H1 (cell line): ENCODE data around the gene ZNF304. TPM values are rescaled to one million over a fixed set of nuclear protein-coding genes. Genes with fewer than 3 reads are reported as not detected.
"Not testable (repeated sequence)": the region's sequence is repeated elsewhere in the genome, so short reads cannot be mapped to it uniquely, and the experiment has no call there.

ENCODE experiments used
- CTCF ChIA-PET: fragments of 300-600 bp; sonication (Branson Sonifier 250); formaldehyde crosslinking; loops from one replicate; lab custom pipeline; 2021; ENCODE audit not compliant: partially characterized antibody; lab: Charles Lee
- POLR2A ChIA-PET: fragments of 300-600 bp; sonication (Branson Sonifier 250); formaldehyde crosslinking; loops from one replicate; lab custom pipeline; 2021; ENCODE audit warnings: inconsistent platforms; ENCODE audit not compliant: partially characterized antibody; lab: Charles Lee
- DNase-seq, 2 experiments: peaks; one replicate each; pipeline versions ENCODE4 v3.0.0 to v3.0.0-alpha.2; 2010 to 2022; ENCODE audit warnings: low spot score in 2 of 2, low read depth in 1 of 2, mixed read lengths in 1 of 2
- FAIRE-seq: peaks from 2 replicates; lab custom pipeline; 2011; peaks lifted over from hg19 to GRCh38; lab: Jason Lieb, UNC
- H2AFZ ChIP-seq: 2 replicates; pipeline ENCODE4 v1.8.1; 2012; ENCODE audit warnings: low read length, inconsistent platforms
- H2AK5ac ChIP-seq: 2 replicates; pipeline ENCODE4 v1.6.1; 2013; ENCODE audit warnings: low read depth, low read length
- H2BK120ac ChIP-seq: replicated peaks from 2 replicates; pipeline ENCODE3; 2013; ENCODE audit warnings: low read depth, low read length, inconsistent platforms
- H2BK12ac ChIP-seq: 2 replicates; pipeline ENCODE4 v1.6.1; 2013; ENCODE audit warnings: low read depth, low read length
- H2BK15ac ChIP-seq: 2 replicates; pipeline ENCODE4 v1.6.1; 2013; ENCODE audit warnings: low read length
- H2BK20ac ChIP-seq: 2 replicates; pipeline ENCODE4 v1.6.1; 2013; ENCODE audit warnings: low read length
- H2BK5ac ChIP-seq: 2 replicates; pipeline ENCODE4 v1.6.1; 2013; ENCODE audit warnings: low read depth, low read length
- H3K14ac ChIP-seq: 2 replicates; pipeline ENCODE4 v1.6.1; 2013; ENCODE audit warnings: inconsistent platforms; ENCODE audit not compliant: insufficient read length
- H3K18ac ChIP-seq: 2 replicates; pipeline ENCODE4 v1.6.1; 2013; ENCODE audit warnings: low read length; ENCODE audit errors: extremely low read depth
- H3K23ac ChIP-seq: 2 replicates; pipeline ENCODE4 v1.6.1; 2013; ENCODE audit warnings: inconsistent platforms; ENCODE audit not compliant: insufficient read length
- H3K23me2 ChIP-seq: 2 replicates; pipeline ENCODE4 v1.6.1; 2013; ENCODE audit warnings: low read depth, low read length
- H3K27ac ChIP-seq: 2 replicates; pipeline ENCODE4 v1.6.1; 2011; ENCODE audit warnings: low read depth, low read length, inconsistent platforms
- H3K27me3 ChIP-seq, 4 experiments: replicated peaks in 1 of 4; 1 replicate in 1 of 4; 2 replicates in 3 of 4; pipeline versions ENCODE4 v1.6.1 to v1.8.1; 2011 to 2013; ENCODE audit warnings: low read length in 3 of 4, mild to moderate bottlenecking in 3 of 4, inconsistent platforms in 2 of 4, mixed read lengths in 2 of 4, moderate library complexity in 1 of 4; ENCODE audit not compliant: control insufficient read depth in 3 of 4, insufficient read depth in 3 of 4; ENCODE audit errors: extremely low read depth in 1 of 4
- H3K36me3 ChIP-seq, 4 experiments: 2 replicates each; pipeline versions ENCODE4 v1.6.1 to v1.8.1; 2011 to 2013; ENCODE audit warnings: mild to moderate bottlenecking in 4 of 4, low read length in 3 of 4, moderate library complexity in 2 of 4, control low read depth in 1 of 4, inconsistent platforms in 1 of 4; ENCODE audit not compliant: insufficient read depth in 4 of 4, control insufficient read depth in 2 of 4
- H3K4ac ChIP-seq: replicated peaks from 2 replicates; pipeline ENCODE3; 2013; ENCODE audit warnings: low read length, low read depth, mixed read lengths, inconsistent platforms; ENCODE audit not compliant: insufficient read length
- H3K4me1 ChIP-seq, 4 experiments: replicated peaks in 1 of 4; 1 replicate in 1 of 4; 2 replicates in 3 of 4; pipeline versions ENCODE4 v1.6.1 to v1.8.1; 2011 to 2013; ENCODE audit warnings: low read length in 3 of 4, inconsistent platforms in 2 of 4, mixed read lengths in 1 of 4; ENCODE audit not compliant: insufficient read depth in 4 of 4, control insufficient read depth in 3 of 4
- H3K4me2 ChIP-seq, 2 experiments: 2 replicates each; pipeline versions ENCODE4 v1.6.1 to v1.8.1; 2011 to 2013; ENCODE audit warnings: low read depth in 2 of 2, low read length in 2 of 2, control low read depth in 1 of 2, inconsistent platforms in 1 of 2, mild to moderate bottlenecking in 1 of 2; ENCODE audit not compliant: insufficient read depth in 1 of 2
- H3K4me3 ChIP-seq, 4 experiments: fragments of 200-600, 300-600 bp in 1 of 4; sonication (generic), shearing (Covaris generic), sonication (Bioruptor Twin) in 1 of 4; 2 replicates each; pipeline versions ENCODE4 v1.5.1 to v1.8.1; 2011 to 2016; ENCODE audit warnings: low read length in 4 of 4, low read depth in 3 of 4, control low read depth in 2 of 4, inconsistent platforms in 2 of 4, mild to moderate bottlenecking in 2 of 4, mixed read lengths in 1 of 4, moderate library complexity in 1 of 4; ENCODE audit not compliant: insufficient read depth in 2 of 4; ENCODE audit errors: extremely low read depth in 1 of 4
- H3K56ac ChIP-seq: replicated peaks from 2 replicates; pipeline ENCODE3; 2013; ENCODE audit warnings: low read depth, mild to moderate bottlenecking, mixed read lengths, low read length, inconsistent platforms; ENCODE audit not compliant: insufficient read length
- H3K79me1 ChIP-seq: 2 replicates; pipeline ENCODE4 v1.6.1; 2013; ENCODE audit warnings: low read depth, low read length, control low read depth
- H3K79me2 ChIP-seq, 2 experiments: 2 replicates each; pipeline versions ENCODE4 v1.6.1 to v1.8.1; 2012 to 2013; ENCODE audit warnings: low read length in 2 of 2, mild to moderate bottlenecking in 2 of 2, inconsistent platforms in 1 of 2; ENCODE audit not compliant: insufficient read depth in 2 of 2, control insufficient read depth in 1 of 2
- H3K9ac ChIP-seq, 4 experiments: replicated peaks in 1 of 4; 1 replicate in 1 of 4; 2 replicates in 3 of 4; pipeline versions ENCODE4 v1.6.1 to v1.8.1; 2011 to 2013; ENCODE audit warnings: low read depth in 3 of 4, low read length in 3 of 4, control low read depth in 2 of 4, mild to moderate bottlenecking in 2 of 4, moderate library complexity in 2 of 4, inconsistent platforms in 1 of 4; ENCODE audit errors: extremely low read depth in 1 of 4
- H3K9me3 ChIP-seq, 2 experiments: 2 replicates each; pipeline versions ENCODE4 v1.6.1 to v1.8.1; 2012 to 2013; ENCODE audit warnings: mild to moderate bottlenecking in 2 of 2, moderate library complexity in 2 of 2, control low read depth in 1 of 2, inconsistent platforms in 1 of 2, low read depth in 1 of 2, low read length in 1 of 2, mixed read lengths in 1 of 2; ENCODE audit not compliant: insufficient read depth in 2 of 2
- H4K20me1 ChIP-seq, 2 experiments: replicated peaks in 1 of 2; 2 replicates each; pipeline versions ENCODE3 to v1.8.1; 2011 to 2013; ENCODE audit warnings: inconsistent platforms in 2 of 2, low read length in 2 of 2, mild to moderate bottlenecking in 1 of 2; ENCODE audit not compliant: insufficient read depth in 2 of 2, control insufficient read depth in 1 of 2
- H4K5ac ChIP-seq: 2 replicates; pipeline ENCODE4 v1.6.1; 2013; ENCODE audit warnings: low read length, low read depth, mixed read lengths, inconsistent platforms; ENCODE audit not compliant: insufficient read length
- H4K8ac ChIP-seq: 2 replicates; pipeline ENCODE4 v1.8.0; 2013; ENCODE audit warnings: mild to moderate bottlenecking, moderate library complexity, low read length, inconsistent platforms; ENCODE audit not compliant: insufficient read depth; ENCODE audit errors: extremely low read depth
- H4K91ac ChIP-seq: replicated peaks from 2 replicates; pipeline ENCODE3; 2013; ENCODE audit warnings: low read length, mixed read lengths, inconsistent platforms; ENCODE audit not compliant: insufficient read length
- WGBS, 2 experiments: shearing (Covaris generic) in 1 of 2; methylation state at CpG; one replicate each; pipeline versions ENCODE4 v1.1.6 to v1.1.7; 2013 to 2015; ENCODE audit warnings: low lambda C conversion rate in 2 of 2, mixed read lengths in 2 of 2, inconsistent platforms in 1 of 2, low coverage in 1 of 2, missing lambda C conversion rate in 1 of 2; ENCODE audit not compliant: insufficient replicate concordance in 2 of 2, insufficient coverage in 1 of 2, insufficient read length in 1 of 2; ENCODE audit errors: extremely low coverage in 1 of 2, missing lambda C conversion rate in 1 of 2; 5-methylcytosine and 5-hydroxymethylcytosine counted together
- polyA plus RNA-seq, 7 experiments: library from polyadenylated mRNA; depleted of rRNA in 3 of 7; stranded (reverse) in 5 of 7; unstranded in 2 of 7; fragments of >200 nt in 5 of 7; fragments of 200-250 nt in 2 of 7; gene quantifications; 1 replicate in 5 of 7; 2 replicates in 1 of 7; 4 replicates in 1 of 7; pipeline versions ENCODE4 v1.2.1 to v1.2.3, GENCODE V29; 2011 to 2013; ENCODE audit warnings: missing spikeins in 2 of 7, mixed read lengths in 2 of 7
- total RNA-seq: library from RNA; stranded (reverse); fragmentation: NEBNext Ultra II Directional; extraction: Animal tissue kit (Norgen Biotek cat#: 25700); gene quantifications from 2 replicates; pipeline ENCODE4 v1.2.1, GENCODE V29; 2021

Gene ZNF304
- total and polyA plus RNA-seq, 2 of the 8 experiments (the other 6 are each of a cell fraction or from before 2014, with no cell fraction given): 4.3 to 10.5 TPM

DNA sequence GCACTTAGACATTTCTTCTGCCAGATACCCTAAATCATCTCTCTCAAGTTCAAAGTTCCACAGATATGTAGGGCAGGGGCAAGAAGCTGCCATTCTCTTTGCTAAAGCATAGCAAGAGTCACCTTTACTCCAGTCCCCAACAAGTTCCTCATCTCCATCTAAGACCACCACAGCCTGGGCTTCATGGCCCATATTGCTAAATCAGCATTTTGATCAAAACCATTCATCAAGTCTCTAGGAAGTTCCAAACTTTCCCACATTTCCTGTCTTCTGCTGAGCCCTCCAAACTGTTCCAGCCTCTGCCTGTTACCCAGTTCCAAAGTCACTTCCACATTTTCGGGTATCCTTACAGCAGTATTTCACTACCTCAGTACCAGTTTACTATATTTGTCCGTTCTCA is 23.6 kb downstream of the ZNF304 start:
- CTCF ChIA-PET: interaction anchor here (0.6 kb wide), 1 partner anchor 420 kb away, joined by 3 read pairs; no protein-coding TSS in a partner anchor
- WGBS, 2 experiments: 94% methylated on average over 2 of the region's 2 CpGs; no CpG with 5 or more reads in 1 of the 2 experiments
- H4K5ac ChIP-seq: not testable (repeated sequence)

More for the DNA sequence above, 23.6 kb downstream of the ZNF304 start:
- H3K4ac ChIP-seq, H2BK15ac ChIP-seq, H4K91ac ChIP-seq, H4K20me1 ChIP-seq, H3K4me2 ChIP-seq, H3K79me2 ChIP-seq, H2AFZ ChIP-seq, H3K4me3 ChIP-seq, H2BK12ac ChIP-seq, POLR2A ChIA-PET, H3K27ac ChIP-seq, H3K79me1 ChIP-seq, H3K14ac ChIP-seq, H2BK120ac ChIP-seq, H3K9ac ChIP-seq, H3K23me2 ChIP-seq, H2BK20ac ChIP-seq, H2BK5ac ChIP-seq, H4K8ac ChIP-seq, FAIRE-seq, H3K56ac ChIP-seq, H3K4me1 ChIP-seq, H2AK5ac ChIP-seq, H3K18ac ChIP-seq, H3K27me3 ChIP-seq, H3K23ac ChIP-seq, DNase-seq: not testable (repeated sequence)
- Histone ChIP-seq H3K36me3 (peaks cover 0 to 32% (median 0%) of the 10 kb centered on the region in 4 experiments; a peak in 3 of 8 replicates), H3K9me3 (peaks cover 35 to 37% of the 10 kb centered on the region in 2 experiments)
